Liver (tissue), 9 donors: ENCODE results near the gene VPS35L. TPM values are rescaled to one million over a fixed set of nuclear protein-coding genes. Genes with fewer than 3 reads are reported as not detected.
A peak's percentile ranks its signal among the peaks of the same experiment; 100 is the strongest.

ENCODE experiments used
- DNase-seq: peaks from one replicate; pipeline ENCODE4 v3.0.0-alpha.2; 2017; ENCODE audit warnings: low spot score
- H3K27ac ChIP-seq, 2 donors: one replicate each; pipeline ENCODE4 v1.7.0; 2013; ENCODE audit warnings: inconsistent platforms in 2 of 2, low read length in 2 of 2, control low read depth in 1 of 2, low read depth in 1 of 2, mild to moderate bottlenecking in 1 of 2
- H3K27me3 ChIP-seq, 4 donors: one replicate each; pipeline versions ENCODE4 v1.6.1 to v1.7.0; 2013; ENCODE audit warnings: low read length in 3 of 4, inconsistent platforms in 1 of 4, mild to moderate bottlenecking in 1 of 4, moderate library complexity in 1 of 4; ENCODE audit not compliant: control insufficient read depth in 4 of 4, insufficient read depth in 4 of 4
- H3K36me3 ChIP-seq, 4 donors: one replicate each; pipeline versions ENCODE4 v1.6.1 to v1.7.0; 2013; ENCODE audit warnings: low read length in 3 of 4, mild to moderate bottlenecking in 3 of 4, low read depth in 1 of 4, moderate library complexity in 1 of 4; ENCODE audit not compliant: control insufficient read depth in 4 of 4, insufficient read depth in 3 of 4
- H3K4me1 ChIP-seq, 4 donors: one replicate each; pipeline versions ENCODE4 v1.6.1 to v1.7.0; 2013; ENCODE audit warnings: low read length in 3 of 4, mild to moderate bottlenecking in 3 of 4, moderate library complexity in 1 of 4; ENCODE audit not compliant: control insufficient read depth in 4 of 4, insufficient read depth in 4 of 4
- H3K4me3 ChIP-seq, 3 donors: one replicate each; pipeline versions ENCODE4 v1.6.1 to v1.7.0; 2013; ENCODE audit warnings: low read length in 3 of 3, control low read depth in 1 of 3, low read depth in 1 of 3, mild to moderate bottlenecking in 1 of 3
- H3K9ac ChIP-seq, 2 donors: one replicate each; pipeline ENCODE4 v1.7.0; 2013; ENCODE audit warnings: low read length in 2 of 2, mild to moderate bottlenecking in 2 of 2, moderate library complexity in 2 of 2, control low read depth in 1 of 2, low read depth in 1 of 2
- H3K9me3 ChIP-seq, 4 donors: one replicate each; pipeline versions ENCODE4 v1.6.1 to v1.7.0; 2013; ENCODE audit warnings: low read length in 3 of 4; ENCODE audit not compliant: control insufficient read depth in 4 of 4
- ATF3 ChIP-seq: IDR thresholded peaks from 2 replicates; pipeline ENCODE4 v1.6.1; 2016; ENCODE audit warnings: antibody characterized with exemption
- CTCF ChIP-seq: fragments of 150-350 bp; IDR thresholded peaks from 2 replicates; pipeline ENCODE4 v1.5.1; 2017; ENCODE audit warnings: improper control_type of control experiment, low read depth, low read length; ENCODE audit not compliant: missing input control
- EGR1 ChIP-seq, 2 donors: IDR thresholded peaks; 2 replicates each; pipeline ENCODE4 v1.6.1; 2016 to 2018; ENCODE audit warnings: antibody characterized with exemption in 2 of 2, low read depth in 2 of 2
- FOXA1 ChIP-seq: IDR thresholded peaks from 2 replicates; pipeline ENCODE4 v1.6.1; 2016; ENCODE audit warnings: antibody characterized with exemption
- FOXA2 ChIP-seq: IDR thresholded peaks from 2 replicates; pipeline ENCODE4 v1.6.1; 2016; ENCODE audit warnings: antibody characterized with exemption
- GABPA ChIP-seq, 2 donors: IDR thresholded peaks in 1 of 2; conservative IDR thresholded peaks in 1 of 2; 2 replicates each; pipeline ENCODE4 v1.6.1; 2016; ENCODE audit warnings: antibody characterized with exemption in 2 of 2, mild to moderate bottlenecking in 1 of 2, moderate library complexity in 1 of 2
- HNF4A ChIP-seq, 2 donors: conservative IDR thresholded peaks; 2 replicates each; pipeline ENCODE4 v1.6.1; 2016; ENCODE audit warnings: antibody characterized with exemption in 2 of 2, mild to moderate bottlenecking in 2 of 2
- HNF4G ChIP-seq: IDR thresholded peaks from 2 replicates; pipeline ENCODE4 v1.6.1; 2016; ENCODE audit warnings: antibody characterized with exemption
- JUND ChIP-seq, 2 donors: IDR thresholded peaks; 2 replicates each; pipeline ENCODE4 v1.6.1; 2016; ENCODE audit warnings: antibody characterized with exemption in 2 of 2
- MAX ChIP-seq: IDR thresholded peaks from 2 replicates; pipeline ENCODE4 v1.6.1; 2016; ENCODE audit warnings: antibody characterized with exemption
- NR2F2 ChIP-seq: IDR thresholded peaks from 2 replicates; pipeline ENCODE4 v1.6.1; 2016; ENCODE audit warnings: antibody characterized with exemption
- RAD21 ChIP-seq, 2 donors: IDR thresholded peaks; 2 replicates each; pipeline ENCODE4 v1.6.1; 2016; ENCODE audit warnings: antibody characterized with exemption in 2 of 2, mild to moderate bottlenecking in 2 of 2
- REST ChIP-seq: IDR thresholded peaks from 2 replicates; pipeline ENCODE4 v1.6.1; 2016; ENCODE audit warnings: antibody characterized with exemption, mild to moderate bottlenecking
- RXRA ChIP-seq, 2 donors: IDR thresholded peaks; 2 replicates each; pipeline ENCODE4 v1.6.1; 2017 to 2018; ENCODE audit warnings: antibody characterized with exemption in 2 of 2, mild to moderate bottlenecking in 1 of 2
- SP1 ChIP-seq: IDR thresholded peaks from 2 replicates; pipeline ENCODE4 v1.6.1; 2018; ENCODE audit warnings: antibody characterized with exemption, mild to moderate bottlenecking
- TAF1 ChIP-seq: conservative IDR thresholded peaks from 2 replicates; pipeline ENCODE4 v1.6.1; 2016; ENCODE audit warnings: antibody characterized with exemption, mild to moderate bottlenecking
- YY1 ChIP-seq: IDR thresholded peaks from 2 replicates; pipeline ENCODE4 v1.6.1; 2016; ENCODE audit warnings: antibody characterized with exemption, mild to moderate bottlenecking
- ZBTB33 ChIP-seq: IDR thresholded peaks from 2 replicates; pipeline ENCODE4 v1.6.1; 2016; ENCODE audit warnings: antibody characterized with exemption
- WGBS: extraction: QIAGEN DNeasy Blood & Tissue Kit; methylation state at CpG from one replicate; pipeline ENCODE4 v1.1.7; 2013; 5-methylcytosine and 5-hydroxymethylcytosine counted together
- polyA plus RNA-seq, 2 donors: library from polyadenylated mRNA; stranded (reverse) in 1 of 2; unstranded in 1 of 2; fragments of 200-250 nt in 1 of 2; fragments of >200 nt in 1 of 2; fragmentation: Nextera tagmentation in 1 of 2; extraction: Ambion mirVana in 1 of 2; gene quantifications; one replicate each; pipeline versions ENCODE4 v1.2.1 to v1.2.3, GENCODE V29; 2013 to 2015
- total RNA-seq, 2 donors: library from RNA; depleted of rRNA; stranded (reverse); fragments of >200 nt; gene quantifications; one replicate each; pipeline ENCODE4 v1.2.3, GENCODE V29; 2014
- donor health status: healthy.
- donor health status: healthy.
- donor health status: healthy.
- donor health status: healthy.
- donor health status: healthy.

The VPS35L gene
- total and polyA plus RNA-seq, 4 donors, result 10.5 to 18.2 (median 15.1) TPM

- Histone ChIP-seq H3K9ac (peak within 1 kb of the TSS; percentile 58 to 84), H3K4me3 (peak within 1 kb of the TSS; percentile 70 to 88 (median 83)), H3K27ac (peak within 1 kb of the TSS; percentile 61 to 85), H3K9me3 (no peaks in the 10 kb centered on the region), H3K27me3 (no peaks in the 10 kb centered on the region), H3K4me1 (peaks cover 0 to 20% (median 17%) of the 10 kb centered on the region in 4 donors), H3K36me3 (peaks cover 0 to 2% (median under 1%) of the 10 kb centered on the region in 4 donors)
- TF ChIP-seq YY1 (peak; percentile 97), HNF4G (no peak), REST (peak; percentile 63), RXRA (IDR thresholded peaks at IDR 0.05) (no peak), NR2F2 (no peak), CTCF (peak; percentile 1), JUND (IDR thresholded peaks at IDR 0.05) (no peak), EGR1 (IDR thresholded peaks at IDR 0.05; ENCODE audit: low read depth in 2 of 2) (peak in 1 of 2 donors; percentile 30), ZBTB33 (no peak), RAD21 (IDR thresholded peaks at IDR 0.05) (no peak), MAX (no peak), FOXA2 (no peak), HNF4A (conservative IDR thresholded peaks at IDR 0.05) (peak in 1 of 2 donors; percentile 11), ATF3 (no peak), SP1 (peak; percentile 58), GABPA (IDR thresholded peaks at IDR 0.05 in 1 of 2, conservative IDR thresholded peaks at IDR 0.05 in 1 of 2) (no peak), TAF1 (no peak), FOXA1 (no peak)
- DNase-seq, result peak; percentile 96
- WGBS, result under 1% methylated on average over 62 of the region's 62 CpGs
These were observed 33.8 kb upstream of the VPS35L start, which contains the start of gene GDE1 for GRCh38 chr16:19521471-19522396. Gene GDE1, minus strand, starts transcription at chr16:19522098. Its CDS starts 134 bp downstream, at chr16:19521964.
